Measurements from ENCODE around the gene IQCK.
A peak's percentile ranks its signal among the peaks of the same experiment; 100 is the strongest.
"Not testable (repeated sequence)": the region's sequence is repeated elsewhere in the genome, so short reads cannot be mapped to it uniquely, and the experiment has no call there.

The IQCK gene

DNA sequence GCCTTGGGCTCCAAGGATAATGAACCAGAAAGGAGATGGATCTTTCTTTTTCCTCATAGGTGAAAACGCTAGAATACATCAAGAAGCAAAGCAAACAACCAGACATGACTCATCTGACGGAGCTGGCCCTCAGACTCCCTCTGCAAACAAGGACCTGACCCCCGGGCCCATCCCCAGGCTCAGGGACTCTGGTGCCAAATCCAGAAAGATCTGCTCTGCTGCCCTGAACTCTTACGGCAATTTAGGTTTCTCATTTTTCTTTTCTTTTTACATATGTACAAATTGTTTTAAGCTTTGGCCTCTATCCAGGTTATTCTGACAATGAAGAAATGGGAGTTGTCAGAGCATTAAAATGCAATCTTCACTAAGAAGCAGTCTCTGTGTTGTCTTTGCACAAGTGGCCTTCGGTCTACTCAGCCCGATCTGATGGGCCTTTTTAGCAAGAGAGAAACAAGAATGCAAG lies 17.7 kb upstream of the IQCK start:
- peak; percentile 25 for DNase-seq

DNA sequence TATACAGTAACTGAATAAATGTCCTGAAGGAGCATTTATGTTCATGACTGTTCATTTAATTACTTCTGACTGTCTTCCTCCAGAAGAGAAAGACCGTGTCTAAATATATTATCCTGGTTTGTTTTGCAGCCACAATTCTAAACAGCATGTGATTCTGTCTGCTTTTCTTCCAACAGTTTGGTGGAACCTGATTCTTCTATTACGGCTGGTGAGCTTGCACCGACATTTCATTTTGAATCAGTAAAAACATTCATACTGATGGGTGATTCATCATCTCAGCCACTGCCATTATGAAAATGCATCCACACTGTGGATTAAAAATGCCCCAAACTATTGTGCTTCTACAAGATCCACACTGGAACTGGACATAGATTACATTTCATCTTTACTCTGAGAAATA lies 17.0 kb upstream of the IQCK start:
- DNase-seq: no peak

- no peak for DNase-seq
Observed at GRCh38 chr16:19703172-19703889, 14.7 kb upstream of the IQCK start.

DNA sequence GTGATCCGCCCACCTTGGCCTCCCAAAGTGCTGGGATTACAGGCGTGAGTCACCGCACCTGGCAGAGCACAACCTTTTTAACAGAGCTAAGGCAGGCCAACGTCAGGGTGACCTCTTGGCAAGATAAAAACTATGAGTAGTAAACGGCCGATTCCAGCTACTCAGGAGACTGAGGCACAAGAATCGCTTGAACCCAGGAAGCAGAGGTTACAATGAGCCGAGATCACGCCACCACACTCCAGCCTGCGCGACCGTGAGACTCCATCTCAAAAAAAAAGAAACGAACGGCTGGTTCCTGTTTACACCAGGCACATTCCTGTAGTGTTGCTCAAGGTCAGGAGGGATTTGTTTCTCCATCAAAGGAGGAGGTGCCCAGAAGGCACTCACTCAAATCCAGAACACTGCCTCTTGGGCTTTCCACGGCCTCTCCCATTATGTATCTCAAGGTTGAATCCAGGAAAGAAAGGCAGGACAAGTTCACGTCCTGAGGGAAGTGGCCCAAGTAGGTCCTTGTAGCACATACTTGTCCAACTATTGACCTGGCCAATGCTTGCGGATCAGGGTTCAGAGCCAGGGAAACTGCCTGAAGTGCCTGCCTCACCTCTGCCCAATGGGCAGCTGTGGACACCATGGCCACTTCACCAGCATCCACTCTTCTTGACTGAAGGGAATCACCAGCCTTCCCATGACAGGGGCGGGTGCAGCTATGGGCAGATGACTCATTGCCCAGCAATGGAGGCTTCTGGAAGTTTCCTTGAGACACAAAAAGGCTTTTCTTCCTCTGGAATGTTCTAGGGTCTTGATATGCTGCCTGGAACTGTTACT lies 13.5 kb upstream of the IQCK start:
- no peak for DNase-seq

GRCh38 chr16:19705146-19705501 lies 12.9 kb upstream of the IQCK start:
- no peak for DNase-seq

GRCh38 chr16:19705843-19706242 lies 12.2 kb upstream of the IQCK start:
- no peak for DNase-seq

GRCh38 chr16:19706846-19707245 lies 11.2 kb upstream of the IQCK start:
- no peak for DNase-seq

DNA sequence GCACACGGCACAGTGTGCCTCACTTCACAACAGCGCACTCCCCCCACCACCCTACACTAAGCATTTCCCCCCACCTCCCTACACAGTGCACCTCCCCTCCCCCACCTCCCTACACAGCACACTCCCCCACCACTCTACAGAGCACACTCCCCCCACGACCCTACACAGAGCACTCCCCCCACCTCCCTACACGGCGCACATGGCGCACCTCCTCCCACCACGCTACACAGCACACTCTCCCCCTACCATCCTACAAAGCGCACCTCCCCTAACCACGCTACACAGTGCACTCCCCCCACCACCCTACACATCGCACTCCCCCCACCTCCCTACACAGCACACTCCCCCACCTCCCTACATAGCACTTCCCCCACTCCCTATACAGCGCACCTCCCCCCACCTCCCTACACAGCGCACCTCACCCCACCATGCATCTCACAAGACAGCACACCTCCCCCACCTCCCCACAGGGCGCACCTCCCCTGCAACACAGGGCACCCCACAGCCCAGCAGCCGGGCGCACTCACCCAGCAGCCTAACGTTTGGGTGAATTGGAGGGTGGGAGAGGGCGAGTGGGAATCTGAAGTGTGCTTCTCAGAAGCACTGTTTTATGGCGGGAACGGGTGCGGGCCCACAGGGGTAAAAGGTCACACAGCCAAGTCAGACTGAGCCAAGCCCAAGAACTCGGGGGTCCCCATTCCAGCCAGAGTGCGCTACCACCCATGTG lies 10.3 kb upstream of the IQCK start:
- no peak for DNase-seq

GRCh38 chr16:19708296-19709205 lies 9.5 kb upstream of the IQCK start:
- no peak for DNase-seq

- DNase-seq: no peak
Observed at GRCh38 chr16:19709381-19710136, 8.5 kb upstream of the IQCK start.

GRCh38 chr16:19710191-19710908 lies 7.7 kb upstream of the IQCK start:
- no peak for DNase-seq

GRCh38 chr16:19710991-19711545 lies 7.0 kb upstream of the IQCK start:
- no peak for DNase-seq

- no peak for DNase-seq
Observed at GRCh38 chr16:19711643-19712042, 6.4 kb upstream of the IQCK start.

DNA sequence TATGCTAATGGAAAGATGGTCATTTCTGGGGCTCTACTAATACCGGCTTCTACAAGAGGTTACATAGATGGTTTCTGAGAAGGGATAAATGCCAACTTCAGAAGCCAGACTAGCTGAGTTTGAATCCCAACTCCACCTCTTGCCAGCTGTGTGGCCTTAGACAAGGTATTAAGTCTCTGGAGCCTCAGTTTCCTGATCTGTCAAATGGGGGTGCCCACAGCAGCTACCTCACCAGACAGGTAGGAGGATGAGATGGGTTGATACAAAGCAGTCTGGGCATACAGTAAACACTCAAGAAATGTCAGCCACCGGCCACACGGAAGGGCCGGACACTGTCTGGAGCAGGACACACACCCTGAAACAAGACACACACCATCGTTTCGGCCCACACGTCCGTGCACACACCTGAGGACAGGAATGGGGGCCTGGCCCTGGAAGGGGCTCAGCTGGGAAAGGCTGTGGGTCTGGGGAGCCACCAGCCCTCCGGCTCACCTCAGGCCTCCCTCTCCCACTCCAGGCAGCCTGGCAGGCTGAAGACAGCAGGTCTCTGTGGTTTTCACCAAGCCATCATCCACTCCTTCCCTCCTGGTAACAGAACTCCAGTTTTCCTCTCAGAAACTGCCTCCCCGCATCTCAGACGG lies 5.5 kb upstream of the IQCK start:
- no peak for DNase-seq

GRCh38 chr16:19713697-19714096 lies 4.4 kb upstream of the IQCK start:
- DNase-seq: no peak

GRCh38 chr16:19715566-19715965 lies 2.5 kb upstream of the IQCK start:
- no peak for DNase-seq

- DNase-seq: no peak
Observed at GRCh38 chr16:19716183-19716582, 1.9 kb upstream of the IQCK start.

DNA sequence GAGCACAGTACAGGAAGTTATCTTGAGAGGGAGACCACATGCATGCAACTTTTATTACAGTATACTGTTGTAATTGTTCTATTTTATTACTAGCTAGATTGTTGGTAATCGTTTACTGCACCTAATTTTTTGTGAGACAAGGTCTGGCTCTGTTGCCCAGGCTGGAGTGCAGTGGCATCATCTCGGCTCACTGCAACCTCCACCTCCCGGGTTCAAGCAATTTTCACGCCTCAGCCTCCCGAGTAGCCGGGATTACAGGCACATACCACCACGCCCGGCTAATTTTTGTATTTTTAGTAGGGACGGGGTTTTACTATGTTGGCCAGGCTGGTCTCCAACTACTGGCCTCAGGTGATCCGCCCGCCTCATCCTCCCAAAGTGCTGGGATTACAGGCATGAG lies 1.3 kb upstream of the IQCK start:
- not testable (repeated sequence) for DNase-seq

GRCh38 chr16:19717314-19717713 lies 757 bp upstream of the IQCK start:
- no peak for DNase-seq

- DNase-seq: no peak
Observed at GRCh38 chr16:19718624-19718965, 524 bp downstream of the IQCK start.

Data from DMS153 (cell line).